ENCODE results near the gene PRSS57. TPM values are rescaled to one million over a fixed set of nuclear protein-coding genes. Genes with fewer than 3 reads are reported as not detected.

The PRSS57 gene
- total and polyA plus RNA-seq, 2 of the 13 experiments (the other 11 are each of a cell fraction or from before 2014, with no cell fraction given): 0.12 TPM; not detected in 1

- TF ChIP-seq, protein P1, sequence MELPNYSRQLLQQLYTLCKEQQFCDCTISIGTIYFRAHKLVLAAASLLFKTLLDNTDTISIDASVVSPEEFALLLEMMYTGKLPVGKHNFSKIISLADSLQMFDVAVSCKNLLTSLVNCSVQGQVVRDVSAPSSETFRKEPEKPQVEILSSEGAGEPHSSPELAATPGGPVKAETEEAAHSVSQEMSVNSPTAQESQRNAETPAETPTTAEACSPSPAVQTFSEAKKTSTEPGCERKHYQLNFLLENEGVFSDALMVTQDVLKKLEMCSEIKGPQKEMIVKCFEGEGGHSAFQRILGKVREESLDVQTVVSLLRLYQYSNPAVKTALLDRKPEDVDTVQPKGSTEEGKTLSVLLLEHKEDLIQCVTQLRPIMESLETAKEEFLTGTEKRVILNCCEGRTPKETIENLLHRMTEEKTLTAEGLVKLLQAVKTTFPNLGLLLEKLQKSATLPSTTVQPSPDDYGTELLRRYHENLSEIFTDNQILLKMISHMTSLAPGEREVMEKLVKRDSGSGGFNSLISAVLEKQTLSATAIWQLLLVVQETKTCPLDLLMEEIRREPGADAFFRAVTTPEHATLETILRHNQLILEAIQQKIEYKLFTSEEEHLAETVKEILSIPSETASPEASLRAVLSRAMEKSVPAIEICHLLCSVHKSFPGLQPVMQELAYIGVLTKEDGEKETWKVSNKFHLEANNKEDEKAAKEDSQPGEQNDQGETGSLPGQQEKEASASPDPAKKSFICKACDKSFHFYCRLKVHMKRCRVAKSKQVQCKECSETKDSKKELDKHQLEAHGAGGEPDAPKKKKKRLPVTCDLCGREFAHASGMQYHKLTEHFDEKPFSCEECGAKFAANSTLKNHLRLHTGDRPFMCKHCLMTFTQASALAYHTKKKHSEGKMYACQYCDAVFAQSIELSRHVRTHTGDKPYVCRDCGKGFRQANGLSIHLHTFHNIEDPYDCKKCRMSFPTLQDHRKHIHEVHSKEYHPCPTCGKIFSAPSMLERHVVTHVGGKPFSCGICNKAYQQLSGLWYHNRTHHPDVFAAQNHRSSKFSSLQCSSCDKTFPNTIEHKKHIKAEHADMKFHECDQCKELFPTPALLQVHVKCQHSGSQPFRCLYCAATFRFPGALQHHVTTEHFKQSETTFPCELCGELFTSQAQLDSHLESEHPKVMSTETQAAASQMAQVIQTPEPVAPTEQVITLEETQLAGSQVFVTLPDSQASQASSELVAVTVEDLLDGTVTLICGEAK (IDR thresholded peaks at IDR 0.05): no peak
- TF ChIP-seq, protein P1 (CRISPR knock-in tag; IDR thresholded peaks at IDR 0.05): no peak
- peak; percentile 31; the same call in 1 of the 2 replicates for TF ChIP-seq IKZF5 (CRISPR knock-in tag; IDR thresholded peaks at IDR 0.05)
- peak; percentile 55; the same call in 1 of the 2 replicates for TF ChIP-seq ZNF746 (CRISPR knock-in tag; IDR thresholded peaks at IDR 0.05)
- TF ChIP-seq ZNF138 (CRISPR knock-in tag; IDR thresholded peaks at IDR 0.05; ENCODE audit: low read depth): no peak
- TF ChIP-seq CENPX (CRISPR knock-in tag; IDR thresholded peaks at IDR 0.05): no peak
- TF ChIP-seq SP5 (CRISPR knock-in tag; IDR thresholded peaks at IDR 0.05; ENCODE audit: borderline replicate concordance, low read depth): no peak
- TF ChIP-seq STAT5B (CRISPR knock-in tag; IDR thresholded peaks at IDR 0.05): no peak
Observed at GRCh38 chr19:718991-719512, 23.8 kb upstream of the PRSS57 start (continued).

Data from HepG2 (cell line).